ENCODE data around the gene ANKS1B. TPM values are rescaled to one million over a fixed set of nuclear protein-coding genes. Genes with fewer than 3 reads are reported as not detected.

ANKS1B gene
- total RNA-seq, 1 experiment from 2014 or later, result 2.4 TPM

DNA sequence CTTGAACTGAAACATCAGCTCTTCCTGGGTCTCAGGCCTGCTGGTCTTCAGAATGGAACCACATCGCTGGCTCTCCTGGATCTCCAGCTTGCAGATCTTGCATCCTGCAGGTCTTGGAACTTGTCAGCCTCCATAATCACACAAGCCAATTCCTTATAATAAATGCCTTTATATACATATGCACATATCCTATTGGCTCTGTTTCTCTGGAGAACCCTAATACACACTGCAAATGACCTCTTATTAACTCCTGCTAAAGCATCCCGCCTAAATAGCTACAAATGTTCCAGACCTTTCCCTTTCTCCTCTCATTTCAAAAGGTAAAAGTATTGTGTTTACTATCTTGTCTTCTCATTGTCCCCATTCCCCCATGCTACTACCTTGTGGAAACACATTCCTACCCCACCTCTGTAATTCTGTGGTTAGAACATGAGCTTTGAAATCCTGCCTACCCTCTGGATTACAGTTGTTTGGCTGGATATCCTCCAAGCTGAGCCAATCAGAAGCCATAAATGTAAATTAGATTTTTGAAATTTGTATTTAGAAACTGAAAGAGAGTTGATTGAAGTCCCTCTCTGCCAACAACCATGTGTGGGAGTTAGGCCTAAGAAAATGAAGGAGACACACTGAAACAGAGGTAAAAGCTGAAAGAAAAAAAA, 58.1 kb downstream of the ANKS1B start:
- no peaks in the 10 kb centered on the region for H3K4me1 ChIP-seq
- no peak for DNase-seq
- H3K27ac ChIP-seq, result no peak overlapping the region
- no peaks in the 10 kb centered on the region for H3K9me3 ChIP-seq (replicated peaks)
- H3K27me3 ChIP-seq, result no peaks in the 10 kb centered on the region
- H3K36me3 ChIP-seq, result no peaks in the 10 kb centered on the region
- H3K4me3 ChIP-seq, result no peak overlapping the region

DNA sequence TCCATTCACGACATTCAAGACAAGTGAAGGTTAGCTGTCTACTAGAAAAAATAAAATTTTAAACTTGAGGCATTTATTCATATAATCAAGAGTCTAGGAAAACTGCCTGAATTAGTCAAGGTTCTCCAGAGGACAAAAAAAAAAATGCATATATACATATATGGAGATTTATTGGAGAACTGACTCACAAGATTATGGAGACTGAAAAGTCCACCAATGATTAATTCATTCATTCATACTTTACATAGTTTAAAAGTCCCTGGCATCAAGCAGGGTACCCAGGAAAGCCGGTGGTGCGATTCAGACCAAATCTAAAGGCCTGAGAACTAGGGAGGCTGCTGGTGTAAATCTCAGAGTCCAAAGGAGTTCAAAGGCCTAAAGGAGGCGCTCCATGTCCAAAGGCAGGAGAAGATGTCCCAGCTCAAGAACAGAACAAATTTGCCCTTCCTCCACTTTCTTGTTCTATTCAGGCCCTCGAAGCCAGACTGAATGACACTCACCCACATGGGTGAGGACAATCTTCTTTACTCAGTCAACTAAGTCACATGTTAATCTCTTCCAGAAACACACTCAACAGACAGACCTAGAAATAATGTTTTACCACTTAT, 64.3 kb downstream of the ANKS1B start:
- Histone ChIP-seq H3K36me3 (no peaks in the 10 kb centered on the region), H3K4me1 (no peaks in the 10 kb centered on the region), H3K27me3 (no peaks in the 10 kb centered on the region), H3K4me3 (no peak overlapping the region), H3K9me3 (replicated peaks) (no peaks in the 10 kb centered on the region), H3K27ac (no peak overlapping the region)
- peak in 1 of 2 experiments; percentile 9 for DNase-seq

DNA sequence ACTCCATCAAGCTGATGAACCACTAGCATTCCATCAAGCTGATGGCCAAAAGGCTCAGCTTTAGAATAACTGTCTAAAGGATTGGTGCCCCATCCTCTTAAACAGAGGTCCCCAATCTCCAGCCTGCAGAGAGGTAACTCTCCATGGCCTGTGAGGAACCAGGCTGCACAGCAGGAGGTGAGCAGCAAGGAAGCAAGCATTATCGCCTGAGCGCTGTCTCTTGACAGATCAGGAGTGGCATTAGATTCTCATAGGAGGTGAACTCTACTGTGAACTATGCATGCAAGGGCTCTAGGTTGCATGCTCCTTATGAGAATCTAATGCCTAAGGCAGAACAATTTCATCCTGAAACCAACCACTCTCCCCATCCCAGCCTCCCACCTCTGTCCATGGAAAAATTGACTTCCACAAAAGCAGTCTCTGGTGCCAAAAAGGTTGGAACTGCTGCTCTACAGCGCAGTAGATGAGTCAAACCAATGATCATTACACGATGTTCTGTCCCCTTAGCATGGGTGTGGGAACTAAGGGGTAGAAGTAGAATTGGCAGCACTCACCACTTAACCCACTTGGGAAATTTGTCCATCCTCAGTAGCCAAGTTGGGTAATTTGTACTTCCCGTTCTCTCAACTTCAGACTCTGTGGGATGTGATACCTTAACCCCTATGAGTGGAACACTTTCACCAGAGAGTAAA, 66.9 kb downstream of the ANKS1B start:
- Histone ChIP-seq H3K27ac (no peak overlapping the region), H3K36me3 (no peaks in the 10 kb centered on the region), H3K4me1 (no peaks in the 10 kb centered on the region), H3K27me3 (no peaks in the 10 kb centered on the region), H3K4me3 (no peak overlapping the region), H3K9me3 (replicated peaks) (no peaks in the 10 kb centered on the region)
- no peak for DNase-seq

DNA sequence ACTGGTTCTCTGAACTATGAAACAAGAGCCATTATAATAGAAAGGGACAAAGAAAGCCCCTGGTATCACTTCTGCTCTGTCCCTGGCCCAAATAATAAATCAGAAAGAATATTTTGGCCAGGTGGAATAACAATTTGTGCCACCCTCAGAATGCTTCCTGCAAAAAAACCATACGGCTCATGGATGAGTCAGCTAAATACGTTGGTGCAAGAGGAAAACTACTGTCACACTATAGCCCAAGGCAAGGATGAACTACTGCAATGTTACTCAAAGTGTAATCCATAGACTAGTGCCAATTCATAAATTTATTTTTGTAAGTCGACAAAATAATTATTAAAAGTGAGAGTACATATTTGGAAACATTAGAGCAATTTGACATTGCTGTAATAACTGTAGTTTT, 68.2 kb downstream of the ANKS1B start:
- no peak overlapping the region for H3K27ac ChIP-seq
- H3K27me3 ChIP-seq, result no peaks in the 10 kb centered on the region
- H3K36me3 ChIP-seq, result no peaks in the 10 kb centered on the region
- no peaks in the 10 kb centered on the region for H3K4me1 ChIP-seq
- H3K9me3 ChIP-seq (replicated peaks), result no peaks in the 10 kb centered on the region
- no peak overlapping the region for H3K4me3 ChIP-seq
- no peak for DNase-seq

DNA sequence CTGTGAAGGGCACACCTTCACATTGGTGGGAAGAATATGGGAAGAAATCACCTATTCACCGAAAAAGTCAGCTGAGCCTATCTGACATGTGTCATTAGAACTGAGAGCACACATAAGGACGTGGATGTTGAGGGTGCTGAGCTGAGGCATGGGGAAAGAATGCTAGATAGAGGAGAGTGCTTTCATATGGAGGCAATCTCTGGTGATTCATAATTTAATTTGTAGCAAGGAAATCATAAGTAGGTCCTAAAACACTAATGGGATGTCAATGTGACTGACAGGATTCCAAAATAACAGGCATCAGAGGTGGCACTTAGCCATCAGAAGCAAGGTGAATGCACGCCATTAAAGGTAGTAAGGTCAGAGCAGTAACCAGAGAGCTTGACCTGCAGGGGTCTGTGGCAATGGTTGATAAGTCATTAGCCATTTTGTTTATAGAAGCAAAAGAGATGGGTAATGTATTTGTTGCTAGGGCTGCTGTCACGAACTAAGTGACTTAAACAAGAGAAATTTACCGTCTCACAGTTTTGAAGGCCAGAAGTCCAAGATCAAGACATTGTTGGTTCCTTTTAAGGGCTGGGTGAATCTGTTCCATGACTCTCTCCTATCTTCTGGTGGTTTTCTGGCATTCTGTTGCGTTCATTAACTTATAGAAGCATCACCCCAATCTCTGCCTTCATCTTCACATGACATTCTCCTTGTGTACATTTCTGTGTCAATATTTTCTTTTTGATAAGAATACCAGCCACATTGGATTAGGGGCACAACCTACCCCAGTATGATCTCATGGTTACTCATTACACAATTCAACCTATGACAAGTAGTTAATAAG, 69.3 kb downstream of the ANKS1B start:
- H3K27me3 ChIP-seq, result no peaks in the 10 kb centered on the region
- no peak for DNase-seq
- no peak overlapping the region for H3K4me3 ChIP-seq
- no peak overlapping the region for H3K27ac ChIP-seq
- H3K36me3 ChIP-seq, result no peaks in the 10 kb centered on the region
- H3K4me1 ChIP-seq, result no peaks in the 10 kb centered on the region
- H3K9me3 ChIP-seq (replicated peaks), result no peaks in the 10 kb centered on the region

DNA sequence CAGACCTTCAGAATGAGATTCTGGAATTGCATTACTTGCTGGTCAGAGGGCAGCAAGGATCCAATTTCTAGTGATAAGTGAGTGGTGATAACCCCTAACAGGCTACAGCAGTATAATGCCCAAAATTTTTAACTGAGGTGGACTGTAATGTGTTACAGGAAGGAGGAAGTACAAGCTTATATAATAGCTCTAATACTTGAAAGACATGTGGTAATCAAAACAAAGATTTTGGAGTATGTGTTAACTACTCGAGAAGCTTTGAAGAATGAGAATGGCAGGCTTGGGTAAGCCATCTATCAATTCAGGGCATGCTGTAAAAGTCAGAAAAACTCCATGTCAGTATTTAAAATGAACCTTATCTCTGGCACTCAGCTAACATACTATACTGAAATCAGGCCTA, 70.5 kb downstream of the ANKS1B start:
- Histone ChIP-seq H3K27ac (no peak overlapping the region), H3K4me1 (no peaks in the 10 kb centered on the region), H3K27me3 (no peaks in the 10 kb centered on the region), H3K36me3 (no peaks in the 10 kb centered on the region), H3K9me3 (replicated peaks) (no peaks in the 10 kb centered on the region), H3K4me3 (no peak overlapping the region)
- no peak for DNase-seq

DNA sequence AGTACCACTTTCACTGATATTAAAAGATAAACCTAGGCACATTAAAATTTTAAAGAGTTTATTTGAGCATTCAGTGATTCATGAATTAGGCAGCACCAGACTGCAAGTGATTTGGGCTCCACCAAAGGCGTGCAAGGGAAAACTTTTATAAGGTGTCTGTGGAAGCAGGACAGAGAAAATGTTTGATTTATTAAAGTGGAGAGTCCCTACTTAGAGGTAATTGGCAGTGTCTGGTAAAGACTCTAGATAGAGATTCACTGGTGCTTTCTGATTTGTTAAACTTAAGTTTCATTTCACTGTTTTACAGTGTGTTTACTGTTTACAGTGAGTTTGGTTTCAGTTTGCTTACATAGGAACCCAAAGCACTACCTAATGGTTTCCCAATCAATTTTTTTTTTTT, 72.8 kb downstream of the ANKS1B start:
- H3K9me3 ChIP-seq (replicated peaks), result no peaks in the 10 kb centered on the region
- H3K27me3 ChIP-seq, result no peaks in the 10 kb centered on the region
- H3K27ac ChIP-seq, result no peak overlapping the region
- no peak for DNase-seq
- H3K36me3 ChIP-seq, result no peaks in the 10 kb centered on the region
- no peaks in the 10 kb centered on the region for H3K4me1 ChIP-seq
- no peak overlapping the region for H3K4me3 ChIP-seq

DNA sequence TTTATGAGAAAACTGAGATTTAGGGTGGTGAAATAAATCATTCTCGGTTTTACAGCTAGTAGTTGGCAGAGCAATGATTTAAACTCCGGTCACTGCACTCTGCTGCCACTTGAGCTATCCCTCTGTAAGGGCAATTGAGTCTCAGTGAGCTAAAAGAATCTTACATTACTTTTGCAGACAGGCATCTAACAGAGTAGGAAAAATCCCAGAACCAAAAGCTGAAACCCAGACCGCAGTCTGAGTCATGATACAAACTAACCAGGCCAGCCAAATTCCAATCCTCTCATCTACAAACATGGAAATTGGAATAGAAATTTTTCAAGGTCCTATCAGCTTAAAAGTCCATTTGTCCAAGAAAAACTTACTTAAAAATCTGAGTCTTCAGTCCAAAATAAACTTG, 73.7 kb downstream of the ANKS1B start:
- Histone ChIP-seq H3K27me3 (no peaks in the 10 kb centered on the region), H3K36me3 (no peaks in the 10 kb centered on the region), H3K9me3 (replicated peaks) (no peaks in the 10 kb centered on the region), H3K27ac (no peak overlapping the region), H3K4me1 (no peaks in the 10 kb centered on the region), H3K4me3 (no peak overlapping the region)
- peak in 1 of 2 experiments; percentile 2 for DNase-seq

DNA sequence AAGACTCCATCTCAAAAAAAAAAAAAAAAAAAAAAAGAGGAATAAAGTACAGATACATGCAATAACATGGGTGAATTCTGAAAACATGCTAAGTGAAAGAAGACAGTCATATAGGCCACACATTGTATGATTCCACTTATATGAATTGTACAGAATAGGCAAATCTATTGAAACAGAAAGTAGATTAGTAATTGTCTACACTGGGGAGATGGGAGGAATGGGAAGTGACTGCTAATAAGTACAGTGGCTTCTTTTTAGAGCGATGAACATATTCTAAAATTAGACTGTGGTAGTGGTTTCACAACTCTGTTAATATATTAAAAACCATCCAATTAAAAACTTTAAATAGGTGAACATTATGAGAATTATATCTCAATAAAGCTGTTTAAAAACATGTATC, 74.4 kb downstream of the ANKS1B start:
- no peak for DNase-seq
- Histone ChIP-seq H3K4me1 (no peaks in the 10 kb centered on the region), H3K27me3 (no peaks in the 10 kb centered on the region), H3K4me3 (no peak overlapping the region), H3K36me3 (no peaks in the 10 kb centered on the region), H3K27ac (no peak overlapping the region), H3K9me3 (replicated peaks) (no peaks in the 10 kb centered on the region)

DNA sequence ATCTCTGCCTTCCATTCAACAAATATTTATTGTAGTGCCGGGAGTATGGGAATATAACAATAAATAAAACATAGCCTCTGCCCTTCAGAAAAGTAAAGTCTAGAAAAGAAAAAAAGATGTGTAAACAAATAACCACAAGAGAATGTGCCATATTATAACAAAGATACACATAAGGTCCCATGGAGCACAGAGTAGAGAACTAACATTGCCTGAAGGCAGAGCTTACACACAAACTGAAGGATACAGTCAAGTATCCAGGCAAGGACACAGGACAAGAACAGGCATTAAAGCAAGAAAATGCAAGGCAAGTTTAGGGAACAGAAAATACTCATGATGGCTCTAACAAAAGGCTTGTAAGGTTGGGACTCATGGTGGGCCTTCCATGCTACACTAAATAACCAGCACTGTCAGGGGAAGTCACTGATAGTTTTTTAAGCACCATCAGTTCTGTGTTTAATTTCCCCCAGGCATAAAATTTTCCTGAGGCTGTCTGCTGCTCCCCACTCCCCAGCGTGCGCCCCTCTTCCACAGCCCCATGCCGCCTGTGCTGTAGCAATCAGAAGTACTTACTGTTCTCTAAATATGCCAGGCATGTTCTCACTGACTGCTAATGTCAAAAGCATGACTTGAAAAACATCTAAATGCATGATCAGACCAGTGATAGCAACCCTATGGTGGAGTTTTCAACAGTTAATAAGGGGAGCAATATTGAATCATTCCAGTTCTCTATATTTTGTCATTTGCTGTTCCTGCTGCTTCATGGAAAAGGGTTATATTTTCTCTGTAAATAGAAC, 77.8 kb downstream of the ANKS1B start:
- no peak for DNase-seq
- H3K27me3 ChIP-seq, result no peaks in the 10 kb centered on the region
- H3K9me3 ChIP-seq (replicated peaks), result no peaks in the 10 kb centered on the region
- no peak overlapping the region for H3K27ac ChIP-seq
- no peaks in the 10 kb centered on the region for H3K36me3 ChIP-seq
- no peaks in the 10 kb centered on the region for H3K4me1 ChIP-seq
- H3K4me3 ChIP-seq, result no peak overlapping the region

DNA sequence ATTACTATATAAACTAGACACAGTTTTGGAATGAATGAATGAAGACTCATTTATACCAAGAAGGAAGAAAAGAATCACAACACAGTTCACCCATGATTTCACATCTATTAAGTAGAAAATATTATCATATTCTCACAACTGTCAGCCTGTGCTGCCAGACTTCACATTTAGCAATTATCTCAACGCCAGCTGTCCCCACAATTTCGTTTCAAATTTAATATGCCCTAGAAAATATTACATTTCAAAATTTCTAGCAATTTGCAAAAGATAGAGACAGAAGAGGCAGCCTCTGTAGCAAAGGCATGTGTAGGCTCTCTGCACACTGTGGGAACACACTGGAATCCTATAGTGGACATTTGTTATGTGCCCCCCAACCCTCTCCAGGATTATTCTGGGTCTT, 83.6 kb downstream of the ANKS1B start:
- Histone ChIP-seq H3K4me3 (no peak overlapping the region), H3K4me1 (no peaks in the 10 kb centered on the region), H3K27me3 (no peaks in the 10 kb centered on the region), H3K9me3 (replicated peaks) (no peaks in the 10 kb centered on the region), H3K27ac (no peak overlapping the region), H3K36me3 (no peaks in the 10 kb centered on the region)
- DNase-seq, result no peak

DNA sequence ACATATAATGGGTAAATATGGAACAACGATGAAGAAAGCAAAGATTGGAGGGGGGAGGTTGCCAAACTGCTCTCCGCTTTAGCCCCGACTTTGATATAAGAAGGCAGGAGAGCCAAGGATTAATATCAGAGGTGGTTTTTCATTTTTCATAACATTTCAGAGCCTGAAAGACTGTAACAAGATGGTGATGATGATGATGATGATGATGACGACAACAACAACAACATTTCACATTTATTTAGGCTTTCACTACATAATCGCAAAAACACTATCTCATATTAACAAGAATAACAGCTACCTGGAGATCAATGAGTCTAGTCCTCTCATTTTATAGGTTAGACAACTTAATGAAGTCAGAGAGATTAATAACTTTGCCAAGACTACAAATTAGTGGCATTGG, 86.1 kb downstream of the ANKS1B start:
- no peak for DNase-seq
- no peak overlapping the region for H3K27ac ChIP-seq
- H3K36me3 ChIP-seq, result no peaks in the 10 kb centered on the region
- no peaks in the 10 kb centered on the region for H3K9me3 ChIP-seq (replicated peaks)
- H3K4me3 ChIP-seq, result no peak overlapping the region
- no peaks in the 10 kb centered on the region for H3K27me3 ChIP-seq
- H3K4me1 ChIP-seq, result no peaks in the 10 kb centered on the region

DNA sequence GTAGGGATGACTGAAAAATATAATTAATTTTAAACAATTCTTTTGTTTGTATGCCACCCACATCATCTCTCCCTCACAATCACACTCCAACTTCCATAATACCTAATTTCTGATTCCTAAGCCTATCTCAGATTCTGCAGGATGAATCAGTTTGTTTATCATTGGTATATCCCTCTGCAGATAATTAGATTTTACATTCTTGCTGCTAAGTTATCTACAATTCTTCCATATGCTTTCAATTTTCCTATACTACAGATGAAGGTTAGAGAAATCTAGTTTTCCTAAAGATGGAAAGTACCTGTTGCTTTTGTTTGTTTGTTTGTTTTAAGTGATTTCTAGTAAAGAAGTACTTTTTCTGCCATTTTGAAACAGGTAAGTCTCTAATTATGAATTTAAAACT, 105.3 kb downstream of the ANKS1B start:
- Histone ChIP-seq H3K4me1 (no peaks in the 10 kb centered on the region), H3K9me3 (replicated peaks) (no peaks in the 10 kb centered on the region), H3K4me3 (no peak overlapping the region), H3K36me3 (no peaks in the 10 kb centered on the region), H3K27ac (no peak overlapping the region), H3K27me3 (no peaks in the 10 kb centered on the region)
- DNase-seq, result no peak

DNA sequence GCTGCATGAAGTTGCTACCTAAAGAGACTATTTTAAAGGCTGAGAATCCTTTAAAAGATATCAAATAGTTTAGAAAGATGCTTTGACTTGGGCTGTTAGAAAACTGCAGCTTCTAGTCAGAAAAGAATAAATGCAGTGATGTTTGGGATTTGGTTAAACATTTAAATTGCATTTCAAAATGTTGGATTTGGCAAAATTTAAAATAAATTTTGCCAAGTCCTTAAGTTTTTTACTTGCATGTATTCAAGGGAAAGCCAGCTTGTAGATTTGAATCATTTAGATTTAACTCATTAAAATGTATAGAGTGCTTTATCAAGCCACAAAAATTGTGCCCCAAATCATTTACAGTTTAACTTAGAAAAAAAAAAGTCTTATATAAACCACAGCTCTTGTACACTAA, 109.7 kb downstream of the ANKS1B start:
- Histone ChIP-seq H3K4me3 (no peak overlapping the region), H3K27me3 (no peaks in the 10 kb centered on the region), H3K36me3 (no peaks in the 10 kb centered on the region), H3K27ac (no peak overlapping the region), H3K9me3 (replicated peaks) (no peaks in the 10 kb centered on the region), H3K4me1 (no peaks in the 10 kb centered on the region)
- no peak for DNase-seq

All from SJCRH30 (cell line).